ENCODE results near the gene MAPKAP1.

MAPKAP1 gene

DNA sequence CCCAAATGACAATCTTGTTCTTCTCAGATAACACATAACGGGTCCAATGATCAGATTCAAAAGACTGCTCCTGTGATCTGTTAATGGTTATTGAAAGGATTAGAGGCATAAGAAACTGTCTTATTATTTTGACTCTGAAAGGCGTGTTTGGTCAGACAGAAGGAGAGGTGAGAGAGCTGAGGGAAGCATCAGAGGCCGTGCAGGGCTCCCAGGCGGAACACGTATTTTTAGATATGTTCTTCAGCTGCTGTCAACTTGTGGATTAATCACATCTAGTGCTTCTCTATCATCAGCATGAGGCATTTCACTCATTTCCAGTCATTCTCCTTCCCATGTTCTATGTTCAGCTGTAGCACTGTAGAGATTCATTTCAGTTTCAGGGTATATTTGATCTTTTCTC lies 199.8 kb downstream of the MAPKAP1 start:
- no peak overlapping the region for H3K4me3 ChIP-seq (ENCODE audit: low read depth, low read length)
- DNase-seq (ENCODE audit: low read depth), result no peak

DNA sequence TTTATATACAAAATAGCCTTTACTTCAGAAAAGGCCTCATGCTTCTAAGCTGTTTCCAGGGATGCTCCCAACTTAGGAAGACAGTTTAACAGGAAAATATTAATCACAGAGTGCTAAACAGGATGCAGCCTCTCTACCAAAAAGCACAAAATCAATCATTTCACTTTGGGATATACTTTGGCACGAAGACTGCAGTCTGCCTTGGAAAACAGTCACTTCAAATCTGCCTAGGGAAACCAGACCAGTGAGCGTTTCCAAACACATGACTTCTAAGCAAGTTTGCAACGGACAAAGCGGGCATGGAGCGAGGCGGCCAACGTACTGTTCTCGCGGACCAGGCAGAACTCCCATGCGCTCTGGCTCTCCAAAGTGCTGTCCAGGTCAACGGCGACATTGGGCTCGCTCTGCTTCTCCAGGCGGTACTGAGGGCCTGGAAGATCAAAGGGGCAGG lies 201.0 kb downstream of the MAPKAP1 start:
- H3K4me3 ChIP-seq (ENCODE audit: low read depth, low read length), result no peak overlapping the region
- DNase-seq (ENCODE audit: low read depth), result no peak

DNA sequence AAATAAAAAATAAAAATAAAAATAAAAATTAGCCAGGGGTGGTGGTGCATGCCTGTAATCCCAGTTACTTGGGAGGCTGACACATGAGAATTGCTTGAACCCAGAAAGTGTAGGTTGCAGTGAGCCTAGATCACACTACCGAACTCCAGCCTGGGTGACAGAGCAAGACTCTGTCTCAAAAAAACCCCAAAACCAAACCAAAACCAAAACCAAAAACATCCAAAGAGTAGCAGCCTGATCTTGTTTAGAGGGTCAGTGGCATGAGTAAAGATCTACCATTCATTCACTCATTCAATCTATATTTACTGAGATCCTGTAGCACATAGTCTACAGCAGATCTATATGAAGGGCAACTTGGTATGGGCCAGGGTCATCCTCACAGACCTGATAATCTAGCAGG lies 202.4 kb downstream of the MAPKAP1 start:
- no peak for DNase-seq (ENCODE audit: low read depth)

DNA sequence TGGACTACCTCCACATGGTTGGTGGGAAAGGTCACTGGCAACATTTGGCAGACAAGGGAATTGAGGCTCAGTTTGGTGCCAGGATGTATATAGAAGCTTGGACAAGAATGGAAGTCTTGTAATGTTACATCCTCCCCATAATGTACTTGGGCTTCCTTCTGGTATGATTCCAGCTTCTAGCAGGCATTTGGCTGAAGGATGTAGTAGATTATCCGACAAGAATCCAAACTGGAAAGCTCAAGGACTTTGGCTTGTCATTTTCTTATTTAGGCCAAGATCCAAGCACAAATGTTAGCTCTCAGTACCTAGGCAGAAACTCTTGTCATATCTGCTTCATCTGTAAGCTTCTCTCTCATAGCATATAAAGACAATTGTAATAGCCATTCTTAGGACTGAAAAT lies 209.1 kb downstream of the MAPKAP1 start:
- DNase-seq (ENCODE audit: low read depth), result no peak
- H3K4me3 ChIP-seq (ENCODE audit: low read depth, low read length), result no peak overlapping the region

More for the DNA sequence above, 202.4 kb downstream of the MAPKAP1 start:
- no peak overlapping the region for H3K4me3 ChIP-seq (ENCODE audit: low read depth, low read length)

DNA sequence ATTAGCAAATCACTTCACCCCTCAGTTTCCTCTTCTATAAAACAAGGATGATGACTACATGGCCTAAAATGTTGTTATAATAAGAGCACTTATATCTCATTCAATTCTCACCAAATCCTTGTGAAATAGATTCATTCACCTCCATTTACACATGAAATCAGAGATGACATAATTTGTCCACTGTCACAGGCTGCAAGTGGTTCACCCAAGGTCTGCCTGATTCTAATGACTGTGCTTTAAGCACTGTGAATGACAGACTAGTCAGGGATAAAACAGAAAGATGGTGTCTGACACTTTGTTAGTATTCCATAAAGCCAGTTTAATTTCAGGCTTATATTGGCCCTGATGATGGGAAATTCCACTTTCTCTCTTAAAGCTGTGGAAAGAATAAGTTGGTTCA lies 209.5 kb downstream of the MAPKAP1 start:
- DNase-seq (ENCODE audit: low read depth), result no peak
- H3K4me3 ChIP-seq (ENCODE audit: low read depth, low read length), result no peak overlapping the region

DNA sequence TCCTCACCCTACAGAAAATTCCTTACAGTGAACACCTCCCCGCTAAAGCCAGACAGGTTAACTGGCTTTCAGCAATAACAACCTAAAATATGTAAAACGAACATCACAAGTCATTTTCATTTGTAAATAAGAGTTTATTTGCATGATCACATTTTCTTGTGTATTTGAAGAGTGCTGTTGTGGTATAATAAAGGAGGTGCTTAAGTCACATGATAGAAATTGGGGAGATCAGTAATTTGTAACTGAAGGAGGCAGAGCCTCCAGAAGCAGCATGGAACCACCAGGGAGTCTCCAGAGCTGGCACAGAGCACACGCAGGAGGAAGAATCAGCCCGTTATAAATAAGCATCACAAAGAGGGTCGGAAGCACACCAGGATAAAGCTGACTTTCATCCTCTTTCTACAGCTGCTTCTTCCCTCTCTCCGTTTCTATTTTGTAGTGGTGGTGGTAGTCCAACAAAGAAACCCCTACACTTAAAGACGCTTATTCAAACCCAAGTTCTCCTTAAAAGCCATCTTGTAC lies 210.6 kb downstream of the MAPKAP1 start:
- no peak overlapping the region for H3K4me3 ChIP-seq (ENCODE audit: low read depth, low read length)
- no peak for DNase-seq (ENCODE audit: low read depth)

DNA sequence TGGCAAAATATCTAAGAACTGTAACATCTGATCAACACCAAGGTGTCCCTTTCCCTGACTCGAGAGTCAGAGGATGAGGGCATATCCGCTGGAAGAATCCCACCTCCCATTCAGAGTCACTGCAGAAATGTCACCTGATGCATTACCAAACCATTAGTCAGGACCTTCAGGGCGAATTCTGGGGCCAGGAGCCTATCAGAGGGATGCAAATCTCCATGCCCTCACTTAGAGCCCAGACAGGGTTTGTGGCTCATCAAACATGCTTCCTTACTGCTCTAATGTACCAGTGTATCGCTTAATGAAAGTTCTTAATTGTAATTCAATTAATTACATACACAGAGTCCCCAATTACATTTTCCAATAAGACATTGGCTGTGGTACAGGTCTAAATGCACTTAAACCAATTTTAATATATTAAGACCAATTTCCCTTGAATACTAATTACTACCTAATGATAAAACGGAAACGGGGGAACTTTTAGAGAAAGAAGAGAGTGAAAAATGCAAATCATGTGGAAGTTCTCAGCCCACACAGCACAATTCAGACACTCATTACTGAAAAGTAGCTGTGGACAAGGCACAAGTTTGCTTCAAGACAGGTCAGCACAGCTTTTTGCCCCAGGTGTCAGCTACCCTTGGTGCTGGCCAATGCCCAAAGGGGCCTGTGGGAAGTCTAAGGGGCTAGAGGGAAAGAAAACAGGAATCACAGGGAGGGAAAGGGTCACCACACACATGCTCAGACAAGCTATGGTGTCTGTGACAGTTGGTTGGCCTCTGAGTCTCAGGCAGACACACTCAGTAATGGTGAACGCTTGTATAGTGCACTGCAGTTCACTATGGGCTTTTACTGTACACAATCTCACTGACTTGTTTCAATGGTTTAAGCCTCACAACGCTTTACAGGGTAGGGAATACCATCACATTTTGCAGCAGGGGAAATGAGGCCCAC lies 211.6 kb downstream of the MAPKAP1 start:
- DNase-seq (ENCODE audit: low read depth), result no peak
- H3K4me3 ChIP-seq (ENCODE audit: low read depth, low read length), result no peak overlapping the region

DNA sequence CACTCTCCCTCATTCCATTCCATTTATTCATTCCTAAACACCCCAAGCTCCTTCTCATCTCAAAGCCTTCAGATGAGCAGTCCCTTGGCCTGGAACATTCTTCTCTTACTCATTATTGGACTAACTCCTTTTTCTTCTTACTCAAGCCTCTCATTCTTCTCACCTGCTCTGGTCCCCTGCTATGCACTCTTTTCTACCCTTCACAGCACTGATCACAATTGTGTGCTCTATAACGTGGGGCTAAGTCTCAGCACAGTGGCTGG lies 212.4 kb downstream of the MAPKAP1 start:
- no peak overlapping the region for H3K4me3 ChIP-seq (ENCODE audit: low read depth, low read length)
- no peak for DNase-seq (ENCODE audit: low read depth)

DNA sequence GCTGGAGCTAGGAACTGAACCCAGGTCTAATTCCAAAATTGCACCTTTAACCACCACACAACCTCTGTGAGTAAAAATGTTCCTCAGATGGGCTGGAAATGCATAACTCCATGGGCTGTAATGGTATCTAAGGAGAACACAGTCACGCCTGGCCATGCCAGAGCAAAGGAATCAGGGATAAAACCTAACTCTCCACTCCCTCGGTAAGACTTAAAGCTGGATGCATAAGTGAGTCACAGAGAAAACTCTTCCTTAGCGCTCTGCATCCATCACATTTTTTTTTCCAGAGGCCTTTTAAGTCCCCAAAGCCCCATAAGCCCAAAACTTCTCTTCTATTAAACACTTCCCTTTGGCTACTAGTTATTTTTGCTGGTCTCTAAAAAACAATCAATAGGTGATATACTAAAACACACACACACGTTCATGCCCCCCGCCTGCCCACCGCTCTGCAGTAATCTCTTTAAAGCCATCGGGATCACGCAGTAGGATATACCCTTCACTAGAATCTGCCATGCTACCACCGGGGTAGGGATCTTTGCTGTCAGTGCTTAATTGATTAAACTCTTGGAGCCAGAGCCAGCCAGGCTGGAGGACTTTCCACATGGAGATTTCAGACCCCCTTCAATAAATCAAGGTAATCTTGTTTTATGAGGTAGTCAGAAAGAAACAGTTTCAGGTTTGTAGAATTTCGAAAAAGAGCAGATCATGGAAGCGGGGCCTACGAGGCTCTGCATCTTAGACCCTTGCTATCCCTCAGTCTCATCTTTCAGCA lies 212.9 kb downstream of the MAPKAP1 start:
- DNase-seq (ENCODE audit: low read depth), result no peak
- no peak overlapping the region for H3K4me3 ChIP-seq (ENCODE audit: low read depth, low read length)

DNA sequence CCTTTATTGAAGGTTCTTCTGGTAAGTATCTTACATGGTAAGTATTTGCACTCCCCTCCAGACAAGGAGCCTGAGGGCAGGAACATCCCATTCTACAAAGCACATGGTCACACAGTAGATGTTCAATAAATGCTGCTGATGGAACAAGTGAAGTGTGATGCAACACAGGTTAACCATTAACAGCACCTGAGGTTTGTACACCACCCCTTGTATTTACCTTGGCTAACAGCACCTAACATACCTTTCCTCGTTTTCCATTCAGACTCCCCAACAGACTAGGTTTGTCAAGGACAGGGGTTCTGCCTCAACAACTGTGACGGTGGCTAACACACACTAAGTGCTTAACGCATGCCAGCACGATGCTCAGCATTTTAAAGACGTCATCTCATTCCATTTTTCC lies 213.6 kb downstream of the MAPKAP1 start:
- no peak for DNase-seq (ENCODE audit: low read depth)
- no peak overlapping the region for H3K4me3 ChIP-seq (ENCODE audit: low read depth, low read length)

DNA sequence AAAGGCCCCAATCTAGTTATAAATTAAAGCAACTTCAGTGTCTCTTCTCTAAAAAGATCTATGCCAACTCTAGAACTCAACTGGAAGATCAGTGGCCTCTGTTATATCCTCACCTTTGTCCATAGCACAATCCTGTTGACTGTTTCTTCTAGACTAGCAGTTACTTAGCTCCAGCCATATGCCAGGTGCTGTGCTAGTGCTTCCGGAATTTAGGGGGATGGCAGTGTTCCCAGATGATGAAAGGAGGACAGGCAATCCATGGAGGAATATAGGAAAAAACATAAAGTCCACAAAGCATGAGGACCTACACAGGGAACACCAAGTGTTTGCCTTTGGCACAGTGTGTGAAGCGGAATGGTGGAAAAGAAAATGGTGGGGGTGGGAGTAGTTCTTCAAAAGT lies 214.3 kb downstream of the MAPKAP1 start:
- DNase-seq (ENCODE audit: low read depth), result no peak
- no peak overlapping the region for H3K4me3 ChIP-seq (ENCODE audit: low read depth, low read length)

DNA sequence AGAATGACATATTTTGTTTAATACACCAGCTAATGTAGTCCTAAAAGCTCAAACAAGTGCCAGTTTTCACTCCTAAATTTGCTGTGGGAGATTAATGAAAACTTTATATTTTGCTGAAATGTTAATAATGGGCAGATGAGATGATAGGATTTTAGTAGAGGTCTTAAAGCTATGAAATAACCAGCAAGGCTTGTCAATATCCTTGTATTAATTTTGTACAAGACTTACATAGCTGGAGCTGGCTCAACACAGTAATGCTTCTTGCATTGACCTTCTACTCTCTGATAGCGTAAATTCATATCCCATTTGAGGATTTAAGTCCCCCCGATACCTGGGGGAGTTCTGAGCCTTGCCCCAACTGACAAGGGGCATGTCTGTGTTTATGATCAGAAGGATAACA lies 219.2 kb downstream of the MAPKAP1 start:
- no peak overlapping the region for H3K4me3 ChIP-seq (ENCODE audit: low read depth, low read length)
- DNase-seq (ENCODE audit: low read depth), result no peak

DNA sequence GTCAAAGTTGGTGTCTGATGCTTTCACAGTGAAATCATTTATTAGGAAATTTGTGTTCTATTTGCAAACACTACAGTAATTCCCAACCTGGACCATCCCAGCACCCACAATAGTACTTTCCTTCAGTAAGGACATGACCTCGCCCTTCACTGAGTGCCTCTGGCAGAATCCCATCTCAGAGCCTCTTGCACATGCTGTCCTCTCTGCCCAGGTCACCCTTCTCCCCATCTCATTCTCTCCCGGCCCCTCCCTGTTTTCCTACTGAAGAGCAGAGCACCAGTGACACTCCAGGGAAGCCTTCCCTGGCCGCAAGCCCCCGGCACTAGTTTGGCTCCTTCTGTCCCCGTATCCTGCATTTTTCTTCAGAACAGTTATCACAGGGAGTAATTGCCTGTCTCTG lies 220.4 kb downstream of the MAPKAP1 start:
- no peak for DNase-seq (ENCODE audit: low read depth)

DNA sequence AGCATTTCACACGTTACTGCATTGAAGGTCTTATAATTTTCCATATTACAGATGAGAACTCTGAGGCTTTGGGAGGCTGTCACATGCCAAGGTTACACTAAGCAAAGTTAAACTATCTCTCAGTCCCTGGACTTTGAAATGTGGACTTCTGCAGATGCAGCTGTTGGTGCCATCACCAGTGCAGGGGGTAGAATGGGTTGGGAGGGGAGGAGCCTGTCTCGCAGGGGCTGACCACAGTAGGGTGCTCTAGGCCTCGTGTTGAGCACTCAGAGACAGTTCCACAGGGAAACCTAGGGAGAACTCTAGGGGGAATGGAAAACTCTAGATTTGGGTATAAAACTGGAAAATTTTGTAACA lies 220.9 kb downstream of the MAPKAP1 start:
- H3K4me3 ChIP-seq (ENCODE audit: low read depth, low read length), result no peak overlapping the region
- no peak for DNase-seq (ENCODE audit: low read depth)

More for the DNA sequence above, 220.4 kb downstream of the MAPKAP1 start:
- H3K4me3 ChIP-seq (ENCODE audit: low read depth, low read length), result no peak overlapping the region

DNA sequence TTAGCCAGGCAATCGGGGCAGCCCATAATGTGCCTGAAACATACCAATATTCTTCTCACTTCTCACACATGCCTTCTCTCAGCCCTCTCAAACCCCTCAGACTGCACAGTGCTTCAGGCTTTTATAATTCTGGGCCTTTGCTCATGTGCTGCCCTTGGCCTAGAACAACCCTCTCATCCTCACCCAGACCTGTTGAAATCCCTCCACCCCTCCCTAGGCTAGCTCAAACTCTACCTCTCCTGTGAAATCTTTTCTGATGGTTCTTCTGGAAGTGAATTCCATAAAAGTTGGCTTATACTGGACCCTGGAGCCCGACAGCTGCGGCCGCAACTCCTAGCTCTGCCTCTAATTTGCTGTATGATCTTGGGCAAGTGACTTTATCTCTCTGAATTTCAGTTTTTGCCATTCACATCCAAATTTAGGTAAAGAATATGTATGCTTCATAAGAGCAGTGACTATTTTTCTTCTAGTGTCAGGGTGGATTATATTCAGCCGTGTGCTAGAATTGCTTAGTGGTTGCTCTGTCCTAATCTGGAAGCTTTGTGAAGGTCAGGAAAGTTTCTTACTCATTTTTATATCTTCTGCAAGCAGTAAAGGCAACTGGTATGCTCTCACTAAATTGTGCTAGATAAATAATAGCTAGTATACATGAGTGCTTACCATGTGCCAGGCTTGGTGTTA lies 221.4 kb downstream of the MAPKAP1 start:
- DNase-seq (ENCODE audit: low read depth), result no peak
- H3K4me3 ChIP-seq (ENCODE audit: low read depth, low read length), result no peak overlapping the region

DNA sequence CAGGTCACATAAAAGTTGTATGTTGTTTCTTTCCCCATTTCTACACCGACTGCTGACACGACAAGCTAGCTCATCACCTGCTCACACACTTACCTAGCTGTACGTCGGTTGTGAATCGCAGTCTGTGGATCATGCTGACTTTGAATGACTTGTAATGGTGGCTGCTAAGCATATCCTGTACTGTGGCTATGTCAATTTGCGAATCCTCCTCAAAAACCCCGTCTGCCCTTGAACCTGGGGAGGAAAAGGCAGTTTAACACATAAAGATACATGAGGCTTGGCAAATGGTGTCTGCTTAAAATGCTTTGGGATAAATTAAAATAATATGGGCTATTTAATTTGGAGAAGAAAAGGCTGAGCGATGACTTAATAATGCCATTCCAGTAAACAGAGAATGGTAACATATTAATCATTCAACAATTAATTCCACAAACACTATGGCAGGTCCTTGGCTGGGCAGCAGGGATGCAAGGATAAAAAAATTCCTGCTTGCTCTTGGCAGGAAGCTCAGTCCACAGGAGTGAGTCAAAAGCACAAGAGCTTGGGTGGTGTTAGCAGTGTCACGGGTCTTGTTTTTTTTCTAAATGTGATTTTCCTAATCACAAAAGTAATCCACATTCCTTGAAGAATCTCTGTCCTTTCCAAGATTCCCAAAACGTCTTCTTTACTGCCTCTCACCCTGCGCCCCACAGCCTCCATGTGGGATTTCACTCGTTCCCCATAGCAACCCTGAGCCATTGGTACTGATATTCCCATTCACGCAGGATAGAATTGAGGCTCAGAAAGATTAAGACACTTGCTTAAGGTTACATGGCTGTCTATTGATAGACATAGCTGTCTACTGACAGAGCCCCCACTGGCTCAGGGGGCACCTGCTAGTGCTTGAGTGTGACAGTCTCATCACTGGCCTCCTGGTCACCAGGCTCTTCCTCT lies 222.4 kb downstream of the MAPKAP1 start:
- DNase-seq (ENCODE audit: low read depth), result no peak
- H3K4me3 ChIP-seq (ENCODE audit: low read depth, low read length), result no peak overlapping the region

DNA sequence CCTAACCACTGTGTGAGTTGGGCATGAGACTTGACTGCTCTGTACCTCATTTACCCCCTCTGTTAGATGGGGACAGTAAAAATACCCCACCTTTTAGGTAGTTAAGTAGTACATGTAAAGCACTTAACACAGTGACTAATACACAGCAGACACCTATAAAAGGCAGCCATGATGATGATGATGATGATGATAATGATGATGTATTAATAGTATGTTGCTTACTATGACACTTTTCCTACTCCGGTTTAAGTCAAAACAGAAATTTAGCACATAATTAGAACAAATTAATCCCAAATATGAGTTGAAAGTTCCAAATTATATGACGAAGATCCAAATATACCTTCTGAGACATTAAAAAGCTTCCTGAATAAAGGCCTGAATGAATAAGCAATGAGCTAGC lies 223.3 kb downstream of the MAPKAP1 start:
- no peak overlapping the region for H3K4me3 ChIP-seq (ENCODE audit: low read depth, low read length)
- DNase-seq (ENCODE audit: low read depth), result no peak

DNA sequence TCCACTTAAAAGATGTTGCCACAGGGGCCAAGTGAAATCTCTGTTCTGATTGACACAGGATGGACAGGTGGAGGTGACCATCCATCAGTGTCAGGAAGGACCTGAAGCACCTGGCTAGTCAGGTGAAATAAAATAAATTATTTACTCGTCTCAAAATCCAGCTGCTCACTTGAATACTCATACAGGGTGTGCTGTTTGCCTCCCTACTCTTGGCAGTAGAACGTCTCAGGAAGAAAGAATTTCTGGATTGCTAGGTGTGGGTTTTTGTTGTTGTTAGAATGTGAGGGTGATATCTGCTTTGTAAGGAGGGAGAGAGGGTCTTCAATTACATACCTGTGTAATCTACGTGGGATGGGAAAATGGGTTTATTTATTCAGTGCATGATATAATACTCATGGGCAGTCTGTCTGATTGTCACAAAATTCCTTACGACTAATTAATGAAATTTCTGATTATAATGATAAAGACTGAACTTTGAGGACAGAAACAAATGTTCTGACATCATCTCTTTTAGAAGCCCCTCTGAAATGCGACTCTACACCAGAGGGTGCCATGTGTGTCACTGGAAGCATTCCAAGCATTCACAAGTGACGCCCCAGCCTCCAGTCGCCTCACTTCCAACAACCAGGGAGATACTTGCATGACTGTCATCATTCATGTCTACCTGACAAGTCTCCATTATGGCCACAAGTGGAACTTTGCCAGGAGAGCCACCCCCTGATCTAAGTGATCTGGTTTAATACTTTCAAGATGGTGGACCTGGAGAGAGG lies 227.0 kb downstream of the MAPKAP1 start:
- DNase-seq (ENCODE audit: low read depth), result no peak
- no peak overlapping the region for H3K4me3 ChIP-seq (ENCODE audit: low read depth, low read length)
